ENCODE data around the gene PRAME. TPM values are rescaled to one million over a fixed set of nuclear protein-coding genes. Genes with fewer than 3 reads are reported as not detected.

The PRAME gene
- total RNA-seq, 1 experiment from 2014 or later, result 68.4 TPM

GRCh38 chr22:22574361-22574760 is 15.3 kb upstream of the PRAME start:
- no peak for ATAC-seq
- no peak overlapping the region for H3K4me3 ChIP-seq (ENCODE audit: low read depth in 2 of 2, low read length in 2 of 2)
- TF ChIP-seq POLR2AphosphoS5 (IDR thresholded peaks at IDR 0.05; ENCODE audit: low read depth, low read length), result no peak
- TF ChIP-seq CTCF (IDR thresholded peaks at IDR 0.05), result no peak
- no peak for TF ChIP-seq TCF7L2 (IDR thresholded peaks at IDR 0.05; ENCODE audit: low read depth, low read length)
- no peak for TF ChIP-seq SIN3A (IDR thresholded peaks at IDR 0.05; ENCODE audit: borderline replicate concordance, insufficient read depth, low read depth, low read length)
- no peak for TF ChIP-seq REST (IDR thresholded peaks at IDR 0.05; ENCODE audit: insufficient read depth in 1 of 2, low read depth in 2 of 2, low read length in 1 of 2)
- H3K9me3 ChIP-seq (ENCODE audit: control insufficient read depth, insufficient read depth, low read depth, low read length), result no peaks in the 10 kb centered on the region
- no peaks in the 10 kb centered on the region for H3K36me3 ChIP-seq (ENCODE audit: control insufficient read depth, insufficient read depth, low read length)
- H3K4me1 ChIP-seq (ENCODE audit: control insufficient read depth, insufficient read depth, low read length), result no peaks in the 10 kb centered on the region
- in situ Hi-C loops (cut with HindIII; ENCODE audit: low pct_unique_long_range_greater_than_20kb, low sequenced_read_pairs), result no loop called here
- no peaks in the 10 kb centered on the region for H3K27me3 ChIP-seq (ENCODE audit: control insufficient read depth, insufficient read depth, low read length)
- ChIA-PET CTCF (no interaction called here), POLR2A (no interaction called here)
- no peak for DNase-seq (ENCODE audit: low read depth, low spot score)
- intact Hi-C loops (cut with micrococcal nuclease; ENCODE audit: unreplicated experiment), result no loop called here
- no TSS peak for BruUV-seq (replicated peaks)
- H3K27ac ChIP-seq (ENCODE audit: low read length), result no peak overlapping the region

GRCh38 chr22:22573047-22573889 is 14.2 kb upstream of the PRAME start:
- TF ChIP-seq TCF7L2 (IDR thresholded peaks at IDR 0.05; ENCODE audit: low read depth, low read length) (no peak), POLR2AphosphoS5 (IDR thresholded peaks at IDR 0.05; ENCODE audit: low read depth, low read length) (no peak), REST (IDR thresholded peaks at IDR 0.05; ENCODE audit: insufficient read depth in 1 of 2, low read depth in 2 of 2, low read length in 1 of 2) (no peak), SIN3A (IDR thresholded peaks at IDR 0.05; ENCODE audit: borderline replicate concordance, insufficient read depth, low read depth, low read length) (no peak), CTCF (IDR thresholded peaks at IDR 0.05) (no peak)
- no peak overlapping the region for H3K27ac ChIP-seq (ENCODE audit: low read length)
- no TSS peak for BruUV-seq (replicated peaks)
- no peaks in the 10 kb centered on the region for H3K9me3 ChIP-seq (ENCODE audit: control insufficient read depth, insufficient read depth, low read depth, low read length)
- ATAC-seq (no peak), DNase-seq (ENCODE audit: low read depth, low spot score) (no peak)
- no peaks in the 10 kb centered on the region for H3K4me1 ChIP-seq (ENCODE audit: control insufficient read depth, insufficient read depth, low read length)
- ChIA-PET CTCF (no interaction called here), POLR2A (no interaction called here)
- in situ Hi-C loops (cut with HindIII; ENCODE audit: low pct_unique_long_range_greater_than_20kb, low sequenced_read_pairs) (no loop called here), intact Hi-C loops (cut with micrococcal nuclease; ENCODE audit: unreplicated experiment) (no loop called here)
- no peaks in the 10 kb centered on the region for H3K36me3 ChIP-seq (ENCODE audit: control insufficient read depth, insufficient read depth, low read length)
- H3K4me3 ChIP-seq (ENCODE audit: low read depth in 2 of 2, low read length in 2 of 2), result no peak overlapping the region
- no peaks in the 10 kb centered on the region; the same call in 1 of the 2 replicates for H3K27me3 ChIP-seq (ENCODE audit: control insufficient read depth, insufficient read depth, low read length)

All from Panc1 (cell line).